GM10248 (cell line): Measurements from ENCODE around the gene ARHGEF11.

Experiments
- CTCF ChIA-PET: fragments of 300-600 bp; sonication (Branson Sonifier 250); formaldehyde crosslinking; extraction: SDS; loops from one replicate; lab custom pipeline; 2021; ENCODE audit warnings: antibody characterized with exemption; lab: Yijun Ruan, JAX
- POLR2A ChIA-PET: fragments of 350-650 bp; sonication (Branson Sonifier 250); formaldehyde crosslinking; extraction: SDS; loops from one replicate; lab custom pipeline; 2020; ENCODE audit warnings: antibody characterized with exemption; lab: Yijun Ruan, JAX
- DNase-seq: peaks from one replicate; pipeline ENCODE4 v3.0.0; 2012; ENCODE audit errors: extremely low spot score
- CTCF ChIP-seq: IDR thresholded peaks from 2 replicates; pipeline ENCODE4 v1.5.1; 2012; ENCODE audit warnings: mild to moderate bottlenecking, low read depth; ENCODE audit errors: extremely low read depth, missing control alignments, control extremely low read depth

ARHGEF11 gene

GRCh38 chr1:156937883-156938282 is 107.7 kb downstream of the ARHGEF11 start:
- ChIA-PET POLR2A (interaction anchor here (0.6 kb wide), 1 partner anchor 89 kb away, joined by 4 read pairs; no protein-coding TSS in a partner anchor), CTCF (interaction anchor here (0.9 to 2.3 kb wide), 7 partner anchors 10 to 219 kb away, joined by 3 to 9 read pairs (median 4); no protein-coding TSS in a partner anchor)

GRCh38 chr1:156936721-156937220 is 108.8 kb downstream of the ARHGEF11 start:
- ChIA-PET CTCF (interaction anchor here (1.0 to 2.3 kb wide), 7 partner anchors 9 to 220 kb away, joined by 3 to 9 read pairs (median 4); no protein-coding TSS in a partner anchor), POLR2A (no interaction called here)
- DNase-seq: no peak
- no peak for TF ChIP-seq CTCF

More at GRCh38 chr1:156937883-156938282, 107.7 kb downstream of the ARHGEF11 start:
- DNase-seq: no peak
- TF ChIP-seq CTCF: no peak

GRCh38 chr1:156936191-156936590 is 109.4 kb downstream of the ARHGEF11 start:
- no peak for DNase-seq
- ChIA-PET POLR2A (no interaction called here), CTCF (interaction anchor here (1.2 to 2.3 kb wide), 4 partner anchors 8 to 98 kb away, joined by 3 to 9 read pairs (median 4); no protein-coding TSS in a partner anchor)

GRCh38 chr1:156935505-156936128 is 109.9 kb downstream of the ARHGEF11 start:
- DNase-seq: no peak
- no peak for TF ChIP-seq CTCF
- POLR2A ChIA-PET: no interaction called here
- CTCF ChIA-PET: interaction anchor here (1.2 kb wide), 1 partner anchor 98 kb away, joined by 3 read pairs; no protein-coding TSS in a partner anchor

More at GRCh38 chr1:156936191-156936590, 109.4 kb downstream of the ARHGEF11 start:
- no peak for TF ChIP-seq CTCF

- no peak for DNase-seq
- ChIA-PET POLR2A (no interaction called here), CTCF (interaction anchor here (1.1 kb wide), 2 partner anchors 53 to 67 kb away, joined by 3 read pairs; no protein-coding TSS in a partner anchor)
- TF ChIP-seq CTCF: no peak
Observed at GRCh38 chr1:156933136-156933535, 112.4 kb downstream of the ARHGEF11 start.

- POLR2A ChIA-PET: no interaction called here
- no peak for DNase-seq
- no peak for TF ChIP-seq CTCF
- CTCF ChIA-PET: interaction anchor here (0.6 to 2.4 kb wide), 8 partner anchors 10 to 242 kb away, joined by 3 to 7 read pairs (median 4); no protein-coding TSS in a partner anchor
Observed at GRCh38 chr1:156931974-156932710, 113.4 kb downstream of the ARHGEF11 start.
